Ovary (tissue), 9 donors: ENCODE results near the gene LRRIQ1. TPM values are rescaled to one million over a fixed set of nuclear protein-coding genes. Genes with fewer than 3 reads are reported as not detected.
"Not testable (repeated sequence)": the region's sequence is repeated elsewhere in the genome, so short reads cannot be mapped to it uniquely, and the experiment has no call there.

Experiments
- DNase-seq, 5 donors: peaks; one replicate each; pipeline ENCODE4 v3.0.0-alpha.2; 2019 to 2020
- H3K27ac ChIP-seq, 2 donors: fragments of 200-600 bp; one replicate each; pipeline versions ENCODE4 v1.5.1 to v1.8.0; 2019 to 2022
- H3K27me3 ChIP-seq: fragments of 200-600 bp; one replicate; pipeline ENCODE4 v1.8.0; 2022
- H3K36me3 ChIP-seq: fragments of 200-600 bp; sonication (generic); one replicate; pipeline ENCODE4 v1.5.1; 2019
- H3K4me1 ChIP-seq: one replicate; pipeline ENCODE4 v1.8.1; 2013; ENCODE audit warnings: mild to moderate bottlenecking, moderate library complexity; ENCODE audit not compliant: insufficient read depth
- H3K4me3 ChIP-seq: fragments of 200-600 bp; sonication (generic); one replicate; pipeline ENCODE4 v1.5.1; 2017
- H3K9me3 ChIP-seq, 2 donors: fragments of 200-600 bp in 1 of 2; sonication (generic) in 1 of 2; one replicate each; pipeline versions ENCODE4 v1.5.1 to v1.8.1; 2013 to 2019; ENCODE audit warnings: mild to moderate bottlenecking in 1 of 2, moderate library complexity in 1 of 2
- EP300 ChIP-seq: sonication (generic); formaldehyde crosslinking; IDR thresholded peaks from one replicate; pipeline ENCODE4 v1.6.1; 2017; ENCODE audit warnings: antibody characterized with exemption
- POLR2A ChIP-seq: fragments of 450-650 bp; IDR thresholded peaks from one replicate; pipeline ENCODE4 v1.6.1; 2017; ENCODE audit warnings: antibody characterized with exemption, mild to moderate bottlenecking, moderate library complexity
- WGBS, 3 donors: extraction: QIAGEN DNeasy Blood & Tissue Kit in 1 of 3; methylation state at CpG; one replicate each; pipeline versions ENCODE4 v1.1.5 to v1.1.7; 2013 to 2017; 5-methylcytosine and 5-hydroxymethylcytosine counted together
- intact Hi-C, 4 donors: fragments of 100-400 bp; cut with DNase I; formaldehyde crosslinking; loops; one replicate each; pipeline versions ENCODE4 v1.11.0 to v1.15.1; 2022 to 2023
- polyA plus RNA-seq, 2 donors: library from polyadenylated mRNA; stranded (reverse); fragments of 200-250 nt in 1 of 2; fragments of 350-450 nt in 1 of 2; fragmentation: Illumina TruSeq in 1 of 2; extraction: RNeasy Lipid Tissue Mini Kit (QIAGEN cat#74804) in 1 of 2; gene quantifications; one replicate each; pipeline ENCODE4 v1.2.3, GENCODE V29; 2013 to 2014
- total RNA-seq, 7 donors: library from RNA; depleted of rRNA in 2 of 7; stranded (reverse); fragments of >200 nt in 2 of 7; fragmentation: NEBNext Ultra II Directional in 3 of 7; extraction: Animal tissue kit (Norgen Biotek cat#: 25700) in 3 of 7; gene quantifications; one replicate each; pipeline versions ENCODE4 v1.1.0 to v1.2.4, GENCODE V29; 2016 to 2023
- TF ChIP-seq, protein P1 (sequence below), 3 donors: fragments of 450-650 bp in 2 of 3; fragments of 200-600 bp in 1 of 3; IDR thresholded peaks; one replicate each; pipeline versions ENCODE4 v1.5.1 to v1.8.0; 2016 to 2022; ENCODE audit warnings: antibody characterized with exemption in 3 of 3, mild to moderate bottlenecking in 1 of 3
- donor health status: DM: no; HTN: no; CAD: no; lungs with moderate emphysema.
- donor health status: DM: no; HTN: no; CAD: no.
- donor health status: Bipolar disorder and iron deficiency.
- donor health status: DM: yes; HTN: yes; CAD: no.
- donor health status: DM: no; HTN: no; CAD: no.
- donor health status: DM: yes; HTN: yes; CAD: no.

LRRIQ1 gene
- total and polyA plus RNA-seq, 9 donors = 0.04 to 18.6 (median 1.2) TPM; not detected in 1

- Histone ChIP-seq H3K9me3 (no peaks in the 10 kb centered on the region), H3K27ac (no peak overlapping the region), H3K36me3 (no peaks in the 10 kb centered on the region), H3K27me3 (no peaks in the 10 kb centered on the region), H3K4me1 (no peaks in the 10 kb centered on the region), H3K4me3 (no peak overlapping the region)
- TF ChIP-seq EP300 (no peak), POLR2A (no peak)
- TF ChIP-seq, protein P1, sequence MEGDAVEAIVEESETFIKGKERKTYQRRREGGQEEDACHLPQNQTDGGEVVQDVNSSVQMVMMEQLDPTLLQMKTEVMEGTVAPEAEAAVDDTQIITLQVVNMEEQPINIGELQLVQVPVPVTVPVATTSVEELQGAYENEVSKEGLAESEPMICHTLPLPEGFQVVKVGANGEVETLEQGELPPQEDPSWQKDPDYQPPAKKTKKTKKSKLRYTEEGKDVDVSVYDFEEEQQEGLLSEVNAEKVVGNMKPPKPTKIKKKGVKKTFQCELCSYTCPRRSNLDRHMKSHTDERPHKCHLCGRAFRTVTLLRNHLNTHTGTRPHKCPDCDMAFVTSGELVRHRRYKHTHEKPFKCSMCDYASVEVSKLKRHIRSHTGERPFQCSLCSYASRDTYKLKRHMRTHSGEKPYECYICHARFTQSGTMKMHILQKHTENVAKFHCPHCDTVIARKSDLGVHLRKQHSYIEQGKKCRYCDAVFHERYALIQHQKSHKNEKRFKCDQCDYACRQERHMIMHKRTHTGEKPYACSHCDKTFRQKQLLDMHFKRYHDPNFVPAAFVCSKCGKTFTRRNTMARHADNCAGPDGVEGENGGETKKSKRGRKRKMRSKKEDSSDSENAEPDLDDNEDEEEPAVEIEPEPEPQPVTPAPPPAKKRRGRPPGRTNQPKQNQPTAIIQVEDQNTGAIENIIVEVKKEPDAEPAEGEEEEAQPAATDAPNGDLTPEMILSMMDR (IDR thresholded peaks at IDR 0.05) = no peak
- intact Hi-C loops = no loop called here
- WGBS, 3 donors = 51 to 76% (median 75%) methylated on average over 3 of the region's 3 CpGs
- no peak for DNase-seq
These were observed 33.3 kb upstream of the LRRIQ1 start for GRCh38 chr12:85002778-85003296.

DNA sequence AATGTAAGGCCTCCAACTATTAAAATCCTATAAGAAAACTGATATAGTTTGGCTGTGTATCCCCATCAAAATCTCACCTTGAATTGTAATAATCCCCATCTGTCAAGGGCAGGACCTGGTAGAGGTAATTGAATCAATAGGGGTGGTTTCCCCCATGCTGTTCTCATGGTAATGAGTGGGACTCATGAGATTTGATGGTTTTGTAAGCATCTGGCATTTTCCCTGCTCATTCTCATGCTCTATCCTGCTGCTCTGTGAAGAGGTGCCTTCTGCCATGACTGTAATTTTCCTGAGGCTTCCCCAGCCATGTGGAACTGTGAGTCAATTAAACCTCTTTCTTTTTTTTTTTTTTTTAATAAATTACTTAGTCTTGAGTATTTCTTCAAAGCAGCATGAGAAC is 31.9 kb upstream of the LRRIQ1 start:
- H3K27me3 ChIP-seq = no peaks in the 10 kb centered on the region
- no peaks in the 10 kb centered on the region for H3K36me3 ChIP-seq
- H3K27ac ChIP-seq = no peak overlapping the region
- TF ChIP-seq, protein P1 (IDR thresholded peaks at IDR 0.05) = no peak
- TF ChIP-seq EP300 (no peak), POLR2A (no peak)
- H3K4me1 ChIP-seq = no peaks in the 10 kb centered on the region
- no peaks in the 10 kb centered on the region for H3K9me3 ChIP-seq
- DNase-seq = no peak
- H3K4me3 ChIP-seq = no peak overlapping the region
- intact Hi-C loops = no loop called here

GRCh38 chr12:85005047-85005446 is 31.1 kb upstream of the LRRIQ1 start:
- H3K9me3 ChIP-seq, H3K27ac ChIP-seq, intact Hi-C loops, H3K36me3 ChIP-seq, H3K4me1 ChIP-seq, H3K4me3 ChIP-seq, DNase-seq, H3K27me3 ChIP-seq: not testable (repeated sequence)
- 51 to 67% (median 55%) methylated on average over 2 of the region's 2 CpGs for WGBS, 3 donors

DNA sequence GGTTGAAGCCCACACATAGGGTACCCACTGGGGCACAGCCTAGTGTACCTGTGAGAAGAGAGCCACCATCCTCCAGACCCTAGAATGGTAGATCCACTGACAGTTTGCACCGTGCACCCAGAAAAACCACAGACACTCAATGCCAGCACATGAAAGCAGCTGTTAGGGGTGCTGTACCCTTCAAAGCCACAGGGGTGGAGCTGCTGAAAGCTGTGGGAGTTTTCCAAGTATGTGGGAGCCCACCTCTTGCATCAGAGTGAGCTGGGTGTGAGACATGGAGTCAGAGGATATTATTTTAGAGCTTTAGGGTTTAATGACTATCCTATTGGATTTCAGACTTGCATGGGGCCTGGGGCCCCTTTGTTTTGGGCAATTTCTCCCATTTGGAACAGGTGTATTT is 30.5 kb upstream of the LRRIQ1 start:
- 90 to 100% (median 93%) methylated on average over 1 of the region's 1 CpG for WGBS, 3 donors
- TF ChIP-seq EP300 (no peak), POLR2A (no peak)
- TF ChIP-seq, protein P1 (IDR thresholded peaks at IDR 0.05) = no peak
- H3K27ac ChIP-seq = no peak overlapping the region
- H3K4me3 ChIP-seq = no peak overlapping the region
- no peak for DNase-seq
- H3K9me3 ChIP-seq = no peaks in the 10 kb centered on the region
- H3K27me3 ChIP-seq = no peaks in the 10 kb centered on the region
- no peaks in the 10 kb centered on the region for H3K36me3 ChIP-seq
- intact Hi-C loops = no loop called here
- H3K4me1 ChIP-seq = no peaks in the 10 kb centered on the region

GRCh38 chr12:85006206-85006605 is 29.9 kb upstream of the LRRIQ1 start:
- Histone ChIP-seq H3K4me1 (no peaks in the 10 kb centered on the region), H3K27me3 (no peaks in the 10 kb centered on the region), H3K4me3 (no peak overlapping the region), H3K36me3 (no peaks in the 10 kb centered on the region), H3K27ac (no peak overlapping the region), H3K9me3 (no peaks in the 10 kb centered on the region)
- intact Hi-C loops = no loop called here
- no peak for TF ChIP-seq POLR2A
- TF ChIP-seq, protein P1 (IDR thresholded peaks at IDR 0.05) = no peak
- no peak for DNase-seq
- WGBS, 3 donors = 17 to 29% (median 23%) methylated on average over 1 of the region's 1 CpG
